H9 (cell line): Measurements from ENCODE around the gene SMARCE1. TPM values are rescaled to one million over a fixed set of nuclear protein-coding genes. Genes with fewer than 3 reads are reported as not detected.

Source experiments
- DNase-seq: peaks from one replicate; pipeline ENCODE4 v3.0.0-alpha.2; 2017
- H2AFZ ChIP-seq: one replicate; pipeline ENCODE4 v1.6.1; 2013; ENCODE audit warnings: mild to moderate bottlenecking, low read length, control low read depth, moderate library complexity
- H2AK5ac ChIP-seq: 2 replicates; pipeline ENCODE4 v1.6.1; 2013; ENCODE audit warnings: low read length, control low read depth, mixed read lengths; ENCODE audit not compliant: insufficient read length
- H2BK120ac ChIP-seq: one replicate; pipeline ENCODE4 v1.6.1; 2013; ENCODE audit warnings: low read depth, mild to moderate bottlenecking, low read length, control low read depth, inconsistent platforms; ENCODE audit not compliant: poor library complexity, severe bottlenecking
- H2BK12ac ChIP-seq: 2 replicates; pipeline ENCODE4 v1.6.1; 2013; ENCODE audit warnings: low read length, control low read depth, mixed read lengths, low read depth; ENCODE audit not compliant: insufficient read length
- H2BK15ac ChIP-seq: 2 replicates; pipeline ENCODE4 v1.6.1; 2013; ENCODE audit warnings: low read depth, low read length, control low read depth
- H2BK20ac ChIP-seq: one replicate; pipeline ENCODE4 v1.6.1; 2013; ENCODE audit warnings: low read depth, mild to moderate bottlenecking, low read length, control low read depth, inconsistent platforms; ENCODE audit not compliant: poor library complexity, severe bottlenecking
- H2BK5ac ChIP-seq: 2 replicates; pipeline ENCODE4 v1.6.1; 2013; ENCODE audit warnings: low read length, control low read depth, mixed read lengths; ENCODE audit not compliant: insufficient read length
- H3K14ac ChIP-seq: 2 replicates; pipeline ENCODE4 v1.6.1; 2013; ENCODE audit warnings: low read length, control low read depth; ENCODE audit not compliant: insufficient read depth
- H3K18ac ChIP-seq: 2 replicates; pipeline ENCODE4 v1.6.1; 2013; ENCODE audit warnings: low read depth, mild to moderate bottlenecking, mixed read lengths, low read length, control low read depth; ENCODE audit not compliant: insufficient read length
- H3K23ac ChIP-seq: 2 replicates; pipeline ENCODE4 v1.6.1; 2013; ENCODE audit warnings: low read length, control low read depth, mixed read lengths, low read depth; ENCODE audit not compliant: insufficient read length
- H3K23me2 ChIP-seq: 2 replicates; pipeline ENCODE4 v1.6.1; 2013; ENCODE audit warnings: low read depth, mild to moderate bottlenecking, mixed read lengths, low read length, control low read depth; ENCODE audit not compliant: insufficient read length, poor library complexity, severe bottlenecking
- H3K27ac ChIP-seq: 2 replicates; pipeline ENCODE4 v1.5.1; 2013; ENCODE audit warnings: low read length, control low read depth, mixed read lengths, low read depth; ENCODE audit not compliant: insufficient read length
- H3K27me3 ChIP-seq: 2 replicates; pipeline ENCODE4 v1.6.1; 2013; ENCODE audit warnings: low read length, control low read depth, inconsistent platforms; ENCODE audit not compliant: insufficient read depth
- H3K4ac ChIP-seq: 2 replicates; pipeline ENCODE4 v1.6.1; 2013; ENCODE audit warnings: low read depth, mild to moderate bottlenecking, control low read depth, inconsistent platforms, low read length, moderate library complexity
- H3K4me1 ChIP-seq: 2 replicates; pipeline ENCODE4 v1.6.1; 2013; ENCODE audit warnings: low read length, control low read depth, inconsistent platforms; ENCODE audit not compliant: insufficient read depth
- H3K4me2 ChIP-seq: 2 replicates; pipeline ENCODE4 v1.6.1; 2013; ENCODE audit warnings: low read length, control low read depth, mixed read lengths; ENCODE audit not compliant: insufficient read length, insufficient read depth
- H3K56ac ChIP-seq: 2 replicates; pipeline ENCODE4 v1.6.1; 2013; ENCODE audit warnings: low read depth, mild to moderate bottlenecking, mixed read lengths, low read length, control low read depth; ENCODE audit not compliant: insufficient read length
- H3K79me1 ChIP-seq: 2 replicates; pipeline ENCODE4 v1.6.1; 2013; ENCODE audit warnings: low read depth, mild to moderate bottlenecking, moderate library complexity, low read length, control low read depth, inconsistent platforms; ENCODE audit not compliant: insufficient read depth, poor library complexity, severe bottlenecking
- H3K79me2 ChIP-seq: 2 replicates; pipeline ENCODE4 v1.6.1; 2013; ENCODE audit warnings: low read length, control low read depth, inconsistent platforms; ENCODE audit not compliant: insufficient read depth
- H3K9ac ChIP-seq: 2 replicates; pipeline ENCODE4 v1.6.1; 2013; ENCODE audit warnings: low read length, control low read depth, mixed read lengths; ENCODE audit not compliant: insufficient read length; ENCODE audit errors: extremely low read depth
- H3K9me3 ChIP-seq: one replicate; pipeline ENCODE4 v1.6.1; 2013; ENCODE audit warnings: low read depth, low read length, inconsistent platforms; ENCODE audit not compliant: control insufficient read depth
- H3T11ph ChIP-seq: one replicate; pipeline ENCODE4 v1.6.1; 2013; ENCODE audit warnings: mild to moderate bottlenecking, low read length, control low read depth, inconsistent platforms
- H4K20me1 ChIP-seq: one replicate; pipeline ENCODE4 v1.6.1; 2013; ENCODE audit not compliant: control insufficient read depth, insufficient read length, insufficient read depth
- H4K5ac ChIP-seq: 2 replicates; pipeline ENCODE4 v1.6.1; 2013; ENCODE audit warnings: low read depth, mild to moderate bottlenecking, mixed read lengths, low read length, control low read depth; ENCODE audit not compliant: insufficient read length
- H4K8ac ChIP-seq: replicated peaks from 2 replicates; pipeline ENCODE4 v1.6.1; 2013; ENCODE audit warnings: low read length, control low read depth, mixed read lengths, low read depth; ENCODE audit not compliant: insufficient read length
- H4K91ac ChIP-seq: 2 replicates; pipeline ENCODE4 v1.6.1; 2013; ENCODE audit warnings: low read depth, mild to moderate bottlenecking, moderate library complexity, mixed read lengths, low read length, control low read depth; ENCODE audit not compliant: insufficient read length
- H3K27ac Mint-ChIP-seq, 3 experiments: 2 replicates in 2 of 3; 3 replicates in 1 of 3; pipeline ENCODE4 v1.8.0; 2020 to 2021; ENCODE audit warnings: mixed read lengths in 3 of 3, mild to moderate bottlenecking in 1 of 3, moderate library complexity in 1 of 3
- H3K27me3 Mint-ChIP-seq: 2 replicates; pipeline ENCODE4 v1.8.0; 2021; ENCODE audit warnings: low read depth, mild to moderate bottlenecking, moderate library complexity, mixed read lengths
- H3K36me3 Mint-ChIP-seq, 3 experiments: 2 replicates in 2 of 3; 3 replicates in 1 of 3; pipeline ENCODE4 v1.8.0; 2020 to 2021; ENCODE audit warnings: low read depth in 3 of 3, mixed read lengths in 3 of 3; ENCODE audit not compliant: insufficient read depth in 1 of 3
- H3K4me1 Mint-ChIP-seq, 2 experiments: 2 replicates each; pipeline ENCODE4 v1.8.0; 2020; ENCODE audit warnings: mixed read lengths in 2 of 2
- H3K4me3 Mint-ChIP-seq, 2 experiments: 2 replicates in 1 of 2; 3 replicates in 1 of 2; pipeline ENCODE4 v1.8.0; 2020 to 2021; ENCODE audit warnings: mild to moderate bottlenecking in 2 of 2, mixed read lengths in 2 of 2, moderate library complexity in 1 of 2
- H3K9me3 Mint-ChIP-seq, 2 experiments: 2 replicates in 1 of 2; 3 replicates in 1 of 2; pipeline ENCODE4 v1.8.0; 2020; ENCODE audit warnings: mild to moderate bottlenecking in 2 of 2, mixed read lengths in 2 of 2, moderate library complexity in 1 of 2
- CTCF ChIP-seq: fragments of 200-600 bp; sonication (generic); conservative IDR thresholded peaks from 3 replicates; pipeline ENCODE4 v1.8.0; 2021; ENCODE audit warnings: antibody characterized with exemption, mild to moderate bottlenecking
- WGBS: extraction: QIAGEN DNeasy Blood & Tissue Kit; methylation state at CpG from one replicate; pipeline ENCODE4 v1.1.7; 2013; ENCODE audit warnings: missing lambda C conversion rate, low lambda C conversion rate, mixed read lengths; ENCODE audit not compliant: insufficient read length; ENCODE audit errors: extremely low coverage; 5-methylcytosine and 5-hydroxymethylcytosine counted together
- total RNA-seq: library from RNA; stranded (reverse); gene quantifications from 2 replicates; pipeline ENCODE4 v1.2.1, GENCODE V29; 2021

The SMARCE1 gene
- total RNA-seq, 1 experiment from 2014 or later, result 122 TPM

GRCh38 chr17:40598301-40598618 is 49.4 kb downstream of the SMARCE1 start:
- Histone ChIP-seq H4K20me1 (no peaks in the 10 kb centered on the region), H3K4me1 (no peaks in the 10 kb centered on the region), H3K79me2 (no peaks in the 10 kb centered on the region), H4K91ac (no peak overlapping the region), H3K4me2 (no peak overlapping the region), H3K79me1 (no peaks in the 10 kb centered on the region), H3K56ac (no peak overlapping the region), H3K18ac (no peak overlapping the region), H2AK5ac (no peak overlapping the region), H2BK120ac (no peak overlapping the region), H4K8ac (no peak overlapping the region), H3K4ac (no peak overlapping the region), H3K9me3 (no peaks in the 10 kb centered on the region), H3K9ac (no peak overlapping the region), H3K27me3 (no peaks in the 10 kb centered on the region), H3T11ph (no peak overlapping the region), H3K14ac (no peak overlapping the region), H2BK15ac (no peak overlapping the region), H2AFZ (no peak overlapping the region), H2BK12ac (no peak overlapping the region), H3K27ac (no peak overlapping the region), H4K5ac (no peak overlapping the region), H2BK5ac (no peak overlapping the region), H3K23ac (no peak overlapping the region), H3K23me2 (no peaks in the 10 kb centered on the region), H2BK20ac (no peak overlapping the region)
- no peak for TF ChIP-seq CTCF
- DNase-seq, result no peak
- peaks cover 9 to 11% of the 10 kb centered on the region in 2 experiments for H3K4me1 Mint-ChIP-seq
- no peaks in the 10 kb centered on the region for H3K9me3 Mint-ChIP-seq
- WGBS, result no CpG with 5 or more reads among the region's 5 CpGs
- H3K36me3 Mint-ChIP-seq, result no peaks in the 10 kb centered on the region
- peak overlapping the region in 1 of 3 experiments; percentile 6; a peak in 1 of 7 replicates for H3K27ac Mint-ChIP-seq
- no peak overlapping the region for H3K4me3 Mint-ChIP-seq
- H3K27me3 Mint-ChIP-seq, result no peaks in the 10 kb centered on the region; the same call in none of the 2 replicates
